HepG2 (cell line): ENCODE measurements around the gene GATA5. TPM values are rescaled to one million over a fixed set of nuclear protein-coding genes. Genes with fewer than 3 reads are reported as not detected.
A peak's percentile ranks its signal among the peaks of the same experiment; 100 is the strongest.

Experiments
- ATAC-seq: fragments of 200-7000 bp; cut with Tn5 transposase; 3 replicates; pipeline ENCODE4 v1.9.1; 2020; ENCODE audit warnings: mild to moderate bottlenecking, moderate library complexity
- BruUV-seq: library from RNA; stranded (reverse); fragments of 400-500 nt; replicated peaks from 2 replicates; lab custom pipeline; 2021; lab: Mats Ljungman, UMichigan
- CTCF ChIA-PET: fragments of 300-600 bp; formaldehyde crosslinking; extraction: SDS; loops from one replicate; lab custom pipeline; 2021; ENCODE audit warnings: low total read pairs, inconsistent platforms, low intra/inter-chr PET ratio; lab: Yijun Ruan, JAX
- POLR2A ChIA-PET: fragments of 350-600 bp; sonication (Branson Sonifier 250); formaldehyde crosslinking; loops from one replicate; lab custom pipeline; 2020; ENCODE audit warnings: antibody characterized with exemption, inconsistent platforms; lab: Yijun Ruan, JAX
- DNase-seq: peaks from one replicate; pipeline ENCODE4 v3.0.0-alpha.2; 2015; ENCODE audit warnings: low spot score
- FAIRE-seq: peaks from 3 replicates; lab custom pipeline; 2011; peaks lifted over from hg19 to GRCh38; lab: Jason Lieb, UNC
- H2AFZ ChIP-seq: one replicate; pipeline ENCODE4 v1.6.1; 2011; ENCODE audit warnings: low read length, inconsistent platforms
- H3K27ac ChIP-seq: fragments of 300-600 bp; 3 replicates; pipeline ENCODE4 v1.8.0; 2011; ENCODE audit warnings: mixed run types, mild to moderate bottlenecking, mixed read lengths, low read length, inconsistent platforms; ENCODE audit not compliant: insufficient read depth; ENCODE audit errors: extremely low read length
- H3K27me3 ChIP-seq, 2 experiments: fragments of 200-600 bp in 1 of 2; 2 replicates in 1 of 2; 3 replicates in 1 of 2; pipeline versions ENCODE4 v1.6.0 to v1.8.0; 2011; ENCODE audit warnings: low read length in 2 of 2, mild to moderate bottlenecking in 2 of 2, moderate library complexity in 2 of 2, inconsistent platforms in 1 of 2; ENCODE audit not compliant: insufficient read depth in 2 of 2, control insufficient read depth in 1 of 2
- H3K36me3 ChIP-seq, 2 experiments: fragments of 200-600 bp in 1 of 2; replicated peaks in 1 of 2; 2 replicates in 1 of 2; 3 replicates in 1 of 2; pipeline versions ENCODE4 v1.5.1 to v1.8.0; 2011; ENCODE audit warnings: low read length in 2 of 2, inconsistent platforms in 1 of 2; ENCODE audit not compliant: insufficient read depth in 2 of 2, control insufficient read depth in 1 of 2
- H3K4me1 ChIP-seq: 2 replicates; pipeline ENCODE4 v1.5.1; 2012; ENCODE audit warnings: low read length, inconsistent platforms; ENCODE audit not compliant: insufficient read depth
- H3K4me2 ChIP-seq: 2 replicates; pipeline ENCODE4 v1.6.0; 2011; ENCODE audit warnings: low read depth, low read length, inconsistent platforms
- H3K4me3 ChIP-seq, 3 experiments: fragments of 200-600 bp in 1 of 3; sonication (generic), shearing (Covaris generic) in 1 of 3; replicated peaks in 1 of 3; 2 replicates each; pipeline ENCODE4 v1.5.1; 2011 to 2016; ENCODE audit warnings: low read length in 3 of 3, inconsistent platforms in 2 of 3, low read depth in 2 of 3, mild to moderate bottlenecking in 2 of 3, control low read depth in 1 of 3, mixed read lengths in 1 of 3; ENCODE audit not compliant: insufficient read depth in 1 of 3
- H3K79me2 ChIP-seq: one replicate; pipeline ENCODE4 v1.6.1; 2011; ENCODE audit warnings: low read length, inconsistent platforms; ENCODE audit not compliant: insufficient read depth
- H3K9ac ChIP-seq: 2 replicates; pipeline ENCODE4 v1.6.0; 2011; ENCODE audit warnings: mild to moderate bottlenecking, low read depth, low read length, inconsistent platforms; ENCODE audit not compliant: insufficient read depth
- H3K9me3 ChIP-seq: 2 replicates; pipeline ENCODE4 v1.5.1; 2012; ENCODE audit warnings: mild to moderate bottlenecking, low read length
- H4K20me1 ChIP-seq: 2 replicates; pipeline ENCODE4 v1.6.0; 2011; ENCODE audit warnings: inconsistent platforms, mild to moderate bottlenecking, low read length, moderate library complexity; ENCODE audit not compliant: insufficient read depth
- CCAR2 ChIP-seq: fragments of 200-400 bp; formaldehyde crosslinking; optimal IDR thresholded peaks from 2 replicates; pipeline ENCODE3; 2018; ENCODE audit warnings: low read depth, mild to moderate bottlenecking, low read length, moderate library complexity
- FOXO4 ChIP-seq: sonication (generic); formaldehyde crosslinking; conservative IDR thresholded peaks from 2 replicates; pipeline ENCODE4 v1.8.1; 2023; ENCODE audit warnings: missing genetic modification reagents
- NCOA5 ChIP-seq: sonication (generic); formaldehyde crosslinking; IDR thresholded peaks from 2 replicates; pipeline ENCODE4 v1.4.0; 2020; ENCODE audit warnings: missing genetic modification reagents
- PHF21A ChIP-seq: sonication (generic); formaldehyde crosslinking; IDR thresholded peaks from 2 replicates; pipeline ENCODE4 v1.5.0; 2020; ENCODE audit warnings: mild to moderate bottlenecking, missing genetic modification reagents
- SMARCE1 ChIP-seq: fragments of 450-650 bp; IDR thresholded peaks from 2 replicates; pipeline ENCODE4 v1.6.1; 2017; ENCODE audit warnings: borderline replicate concordance
- SRY ChIP-seq: sonication (generic); formaldehyde crosslinking; IDR thresholded peaks from 2 replicates; pipeline ENCODE4 v1.8.0; 2022; ENCODE audit warnings: mild to moderate bottlenecking, missing genetic modification reagents
- SSRP1 ChIP-seq: IDR thresholded peaks from 2 replicates; pipeline ENCODE4 v1.6.1; 2016; ENCODE audit warnings: control low read depth
- TCF7 ChIP-seq: sonication (generic); IDR thresholded peaks from 2 replicates; pipeline ENCODE4 v1.6.1; 2016; ENCODE audit warnings: antibody characterized with exemption, low read depth
- ZBTB38 ChIP-seq: sonication (generic); formaldehyde crosslinking; IDR thresholded peaks from 2 replicates; pipeline ENCODE4 v1.5.1; 2020; ENCODE audit warnings: mild to moderate bottlenecking, missing genetic modification reagents
- ZBTB49 ChIP-seq: sonication (generic); formaldehyde crosslinking; IDR thresholded peaks from 2 replicates; pipeline ENCODE4 v1.4.0; 2020; ENCODE audit warnings: missing genetic modification reagents, borderline replicate concordance
- ZFP36 ChIP-seq: fragments of 150-350 bp; IDR thresholded peaks from 2 replicates; pipeline ENCODE4 v1.6.1; 2018; ENCODE audit warnings: borderline replicate concordance, low read length, low read depth; ENCODE audit not compliant: partially characterized antibody
- ZNF275 ChIP-seq: sonication (generic); formaldehyde crosslinking; IDR thresholded peaks from 2 replicates; pipeline ENCODE4 v1.8.0; 2022; ENCODE audit warnings: missing genetic modification reagents, mild to moderate bottlenecking, inconsistent platforms, borderline replicate concordance
- ZNF296 ChIP-seq: sonication (generic); formaldehyde crosslinking; conservative IDR thresholded peaks from 2 replicates; pipeline ENCODE4 v1.5.0; 2020; ENCODE audit warnings: mild to moderate bottlenecking, missing genetic modification reagents
- ZNF768 ChIP-seq: sonication (generic); formaldehyde crosslinking; IDR thresholded peaks from 2 replicates; pipeline ENCODE4 v1.4.0; 2020; ENCODE audit warnings: missing genetic modification reagents
- WGBS: methylation state at CpG from one replicate; pipeline ENCODE4 v1.1.6; 2017; ENCODE audit warnings: low lambda C conversion rate; 5-methylcytosine and 5-hydroxymethylcytosine counted together
- in situ Hi-C: cut with HindIII; loops from 2 replicates; pipeline ENCODE4 v1.10.0; 2017; ENCODE audit warnings: low pct_unique_long_range_greater_than_20kb; ENCODE audit not compliant: extremely low pct_ligation_motif_present
- intact Hi-C: fragments of 100-400 bp; cut with micrococcal nuclease; formaldehyde crosslinking; loops from one replicate; pipeline ENCODE4 v1.10.0; 2022; ENCODE audit not compliant: unreplicated experiment
- polyA plus RNA-seq, 8 experiments: library from polyadenylated mRNA; depleted of rRNA in 3 of 8; stranded (reverse) in 7 of 8; unstranded in 1 of 8; fragments of >200 nt; fragmentation: Illumina TruSeq in 4 of 8; extraction: Trizol in 4 of 8; gene quantifications; 2 replicates each; pipeline versions ENCODE4 v1.2.1 to v1.2.3, GENCODE V29; 2011 to 2016; ENCODE audit warnings: low read depth in 4 of 8, missing spikeins in 1 of 8, mixed read lengths in 1 of 8; ENCODE audit not compliant: insufficient read depth in 1 of 8
- total RNA-seq, 5 experiments: library from RNA; depleted of rRNA; stranded (reverse); fragments of >200 nt; fragmentation: Illumina TruSeq; extraction: Trizol; gene quantifications; 2 replicates each; pipeline ENCODE4 v1.2.3, GENCODE V29; 2016; ENCODE audit warnings: low read depth in 1 of 5
- TF ChIP-seq, protein P1 (sequence below): sonication (generic); formaldehyde crosslinking; IDR thresholded peaks from 2 replicates; pipeline ENCODE4 v1.5.1; 2020; ENCODE audit warnings: mild to moderate bottlenecking, missing genetic modification reagents

GATA5 gene
- total and polyA plus RNA-seq, 2 of the 13 experiments (the other 11 are each of a cell fraction or from before 2014, with no cell fraction given): 0.12 to 0.20 TPM

GRCh38 chr20:62453186-62453808 lies 22.5 kb downstream of the GATA5 start (continued):
- TF ChIP-seq, protein P1, sequence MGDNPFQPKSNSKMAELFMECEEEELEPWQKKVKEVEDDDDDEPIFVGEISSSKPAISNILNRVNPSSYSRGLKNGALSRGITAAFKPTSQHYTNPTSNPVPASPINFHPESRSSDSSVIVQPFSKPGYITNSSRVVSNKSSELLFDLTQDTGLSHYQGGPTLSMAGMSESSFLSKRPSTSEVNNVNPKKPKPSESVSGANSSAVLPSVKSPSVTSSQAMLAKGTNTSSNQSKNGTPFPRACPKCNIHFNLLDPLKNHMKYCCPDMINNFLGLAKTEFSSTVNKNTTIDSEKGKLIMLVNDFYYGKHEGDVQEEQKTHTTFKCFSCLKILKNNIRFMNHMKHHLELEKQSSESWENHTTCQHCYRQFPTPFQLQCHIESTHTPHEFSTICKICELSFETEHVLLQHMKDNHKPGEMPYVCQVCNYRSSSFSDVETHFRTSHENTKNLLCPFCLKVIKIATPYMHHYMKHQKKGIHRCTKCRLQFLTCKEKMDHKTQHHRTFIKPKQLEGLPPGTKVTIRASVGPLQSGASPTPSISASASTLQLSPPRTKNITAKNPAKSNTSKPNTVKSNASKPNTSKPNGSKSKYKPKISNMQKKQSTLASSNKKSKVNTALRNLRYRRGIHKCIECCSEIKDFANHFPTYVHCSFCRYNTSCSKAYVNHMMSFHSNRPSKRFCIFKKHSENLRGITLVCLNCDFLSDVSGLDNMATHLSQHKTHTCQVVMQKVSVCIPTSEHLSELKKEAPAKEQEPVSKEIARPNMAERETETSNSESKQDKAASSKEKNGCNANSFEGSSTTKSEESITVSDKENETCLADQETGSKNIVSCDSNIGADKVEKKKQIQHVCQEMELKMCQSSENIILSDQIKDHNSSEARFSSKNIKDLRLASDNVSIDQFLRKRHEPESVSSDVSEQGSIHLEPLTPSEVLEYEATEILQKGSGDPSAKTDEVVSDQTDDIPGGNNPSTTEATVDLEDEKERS (CRISPR knock-in tag): no peak
- TF ChIP-seq ZFP36: no peak

- ATAC-seq (no peak), FAIRE-seq (no peak), DNase-seq (no peak)
- no peaks in the 10 kb centered on the region for H3K36me3 ChIP-seq
- no peak overlapping the region for H3K4me2 ChIP-seq
- no TSS peak for BruUV-seq
- H2AFZ ChIP-seq: no peak overlapping the region
- intact Hi-C loops (no loop called here), in situ Hi-C loops (no loop called here)
- H3K27me3 ChIP-seq: peaks cover 40 to 79% of the 10 kb centered on the region in 2 experiments
- ChIA-PET CTCF (no interaction called here), POLR2A (no interaction called here)
- no peak overlapping the region for H3K27ac ChIP-seq
- no peaks in the 10 kb centered on the region for H3K9me3 ChIP-seq
- 16% methylated on average over 18 of the region's 18 CpGs for WGBS
- H4K20me1 ChIP-seq: no peaks in the 10 kb centered on the region; the same call in 1 of the 2 replicates
- H3K9ac ChIP-seq: no peak overlapping the region
- H3K4me3 ChIP-seq: no peak overlapping the region
- no peaks in the 10 kb centered on the region for H3K4me1 ChIP-seq
- no peaks in the 10 kb centered on the region for H3K79me2 ChIP-seq
- TF ChIP-seq TCF7 (no peak), SRY (CRISPR knock-in tag) (no peak), CCAR2 (no peak), ZNF296 (CRISPR knock-in tag) (no peak), ZNF768 (CRISPR knock-in tag) (peak; percentile 98), ZBTB49 (CRISPR knock-in tag) (no peak), ZBTB38 (CRISPR knock-in tag) (no peak), FOXO4 (CRISPR knock-in tag) (0 out of 2 replicates have a peak, but pooled peaks have one; percentile 53), SSRP1 (CRISPR knock-in tag) (no peak), NCOA5 (CRISPR knock-in tag) (no peak), ZNF275 (CRISPR knock-in tag) (no peak), SMARCE1 (no peak), PHF21A (CRISPR knock-in tag) (no peak)
Measured at GRCh38 chr20:62452475-62453095, 23.2 kb downstream of the GATA5 start.
